ENCODE data around the gene ADGRF3. TPM values are rescaled to one million over a fixed set of nuclear protein-coding genes. Genes with fewer than 3 reads are reported as not detected.
"Not testable (repeated sequence)": the region's sequence is repeated elsewhere in the genome, so short reads cannot be mapped to it uniquely, and the experiment has no call there.

Gene ADGRF3
- total RNA-seq, 2 donors from 2014 or later, result 0.35 to 0.93 TPM

GRCh38 chr2:26330604-26331003 is 16.0 kb downstream of the ADGRF3 start:
- TF ChIP-seq CTCF (conservative IDR thresholded peaks at IDR 0.05), result no peak
- no peaks in the 10 kb centered on the region for H3K9me3 Mint-ChIP-seq
- no peak overlapping the region for H3K27ac Mint-ChIP-seq
- H3K4me1 Mint-ChIP-seq, result peaks cover 4% of the 10 kb centered on the region
- no peaks in the 10 kb centered on the region for H3K27me3 ChIP-seq (ENCODE audit: control insufficient read depth, insufficient read depth, low read length, poor library complexity, severe bottlenecking)
- DNase-seq, result no peak
- no peak overlapping the region for H3K27ac ChIP-seq (ENCODE audit: low read depth, low read length)
- H3K4me3 ChIP-seq (ENCODE audit: low read length), result no peak overlapping the region
- no peaks in the 10 kb centered on the region for H3K36me3 Mint-ChIP-seq (ENCODE audit: low read depth)
- no peak overlapping the region for H3K9ac ChIP-seq (ENCODE audit: extremely low read depth, low read length, poor library complexity, severe bottlenecking)
- no peaks in the 10 kb centered on the region for H3K27me3 Mint-ChIP-seq (ENCODE audit: insufficient read depth)
- H3K4me3 Mint-ChIP-seq, result no peak overlapping the region
- H3K4me1 ChIP-seq (ENCODE audit: control insufficient read depth, insufficient read depth, low read length), result no peaks in the 10 kb centered on the region
- H3K9me3 ChIP-seq (ENCODE audit: control insufficient read depth, low read length), result no peaks in the 10 kb centered on the region
- 94% methylated on average over 2 of the region's 3 CpGs; no CpG with 5 or more reads in 1 of the 2 experiments for WGBS, 2 experiments (ENCODE audit: insufficient coverage in 1 of 2, insufficient read length in 1 of 2)
- H3K36me3 ChIP-seq (ENCODE audit: control insufficient read depth, insufficient read depth, low read length), result no peaks in the 10 kb centered on the region

- H3K4me1 ChIP-seq (ENCODE audit: control insufficient read depth, insufficient read depth, low read length), result no peaks in the 10 kb centered on the region
- Mint-ChIP-seq H3K36me3 (ENCODE audit: low read depth) (no peaks in the 10 kb centered on the region), H3K4me1 (peaks cover 4% of the 10 kb centered on the region), H3K4me3 (no peak overlapping the region), H3K27me3 (ENCODE audit: insufficient read depth) (no peaks in the 10 kb centered on the region), H3K9me3 (no peaks in the 10 kb centered on the region), H3K27ac (no peak overlapping the region)
- no peaks in the 10 kb centered on the region for H3K9me3 ChIP-seq (ENCODE audit: control insufficient read depth, low read length)
- peak; percentile 94 for TF ChIP-seq CTCF (conservative IDR thresholded peaks at IDR 0.05)
- H3K27me3 ChIP-seq (ENCODE audit: control insufficient read depth, insufficient read depth, low read length, poor library complexity, severe bottlenecking), result no peaks in the 10 kb centered on the region
- WGBS, 2 experiments (ENCODE audit: insufficient coverage in 1 of 2, insufficient read length in 1 of 2), result 19 to 20% methylated on average over 5 to 7 of the region's 7 CpGs
- no peak overlapping the region for H3K4me3 ChIP-seq (ENCODE audit: low read length)
- peak; percentile 95 for DNase-seq
- H3K36me3 ChIP-seq (ENCODE audit: control insufficient read depth, insufficient read depth, low read length), result no peaks in the 10 kb centered on the region
- H3K9ac ChIP-seq (ENCODE audit: extremely low read depth, low read length, poor library complexity, severe bottlenecking), result no peak overlapping the region
- H3K27ac ChIP-seq (ENCODE audit: low read depth, low read length), result no peak overlapping the region
Observed at GRCh38 chr2:26330114-26330549, 16.5 kb downstream of the ADGRF3 start.

- H3K36me3 Mint-ChIP-seq (ENCODE audit: low read depth); H3K27me3 Mint-ChIP-seq (ENCODE audit: insufficient read depth); H3K27ac ChIP-seq (ENCODE audit: low read depth, low read length); H3K9ac ChIP-seq (ENCODE audit: extremely low read depth, low read length, poor library complexity, severe bottlenecking); H3K9me3 Mint-ChIP-seq; H3K36me3 ChIP-seq (ENCODE audit: control insufficient read depth, insufficient read depth, low read length); H3K9me3 ChIP-seq (ENCODE audit: control insufficient read depth, low read length); H3K4me1 ChIP-seq (ENCODE audit: control insufficient read depth, insufficient read depth, low read length); H3K27me3 ChIP-seq (ENCODE audit: control insufficient read depth, insufficient read depth, low read length, poor library complexity, severe bottlenecking); H3K27ac Mint-ChIP-seq; H3K4me1 Mint-ChIP-seq; H3K4me3 ChIP-seq (ENCODE audit: low read length); H3K4me3 Mint-ChIP-seq; DNase-seq: not testable (repeated sequence)
- 88 to 96% methylated on average over 3 to 4 of the region's 4 CpGs for WGBS, 2 experiments (ENCODE audit: insufficient coverage in 1 of 2, insufficient read length in 1 of 2)
Observed at GRCh38 chr2:26329083-26329482, 17.5 kb downstream of the ADGRF3 start.
